ENCODE data around the gene TSPAN7.

The TSPAN7 gene

DNA sequence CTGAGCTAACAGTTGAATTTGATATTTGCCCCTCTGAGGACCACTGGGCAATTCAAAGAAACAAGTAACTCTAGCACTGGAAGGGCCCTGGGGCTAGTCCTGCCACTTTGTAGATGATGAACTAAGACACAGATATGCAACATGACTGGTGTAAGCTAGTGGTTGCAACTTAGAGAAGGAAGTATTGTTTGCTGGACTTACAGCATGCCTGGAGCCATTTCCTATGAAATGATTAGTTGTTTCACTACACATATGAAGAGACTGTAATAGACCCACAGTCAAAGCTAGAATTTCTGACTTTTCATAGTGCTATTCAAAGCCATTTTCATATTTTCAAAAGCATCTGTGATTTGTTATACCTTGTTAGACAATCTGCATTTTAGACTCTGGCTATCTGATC is 96.2 kb downstream of the TSPAN7 start:
- ATAC-seq = no peak
- no peak for TF ChIP-seq ZFP3 (CRISPR knock-in tag; IDR thresholded peaks at IDR 0.05)
- TF ChIP-seq BACH2 (CRISPR knock-in tag; IDR thresholded peaks at IDR 0.05; ENCODE audit: borderline replicate concordance) = no peak

GRCh38 chrX:38660395-38661102 is 99.2 kb downstream of the TSPAN7 start:
- TF ChIP-seq ARNTL (CRISPR knock-in tag; IDR thresholded peaks at IDR 0.05; ENCODE audit: borderline replicate concordance, low read depth) (no peak), ZC3H10 (CRISPR knock-in tag; IDR thresholded peaks at IDR 0.05) (no peak), SNAI2 (CRISPR knock-in tag; IDR thresholded peaks at IDR 0.05) (no peak), PATZ1 (CRISPR knock-in tag; IDR thresholded peaks at IDR 0.05; ENCODE audit: borderline replicate concordance) (no peak), TCF4 (CRISPR knock-in tag; IDR thresholded peaks at IDR 0.05; ENCODE audit: borderline replicate concordance) (no peak), CSDC2 (CRISPR knock-in tag; IDR thresholded peaks at IDR 0.05) (no peak), PPARA (CRISPR knock-in tag; IDR thresholded peaks at IDR 0.05; ENCODE audit: borderline replicate concordance) (no peak)
- TF ChIP-seq, protein P1, sequence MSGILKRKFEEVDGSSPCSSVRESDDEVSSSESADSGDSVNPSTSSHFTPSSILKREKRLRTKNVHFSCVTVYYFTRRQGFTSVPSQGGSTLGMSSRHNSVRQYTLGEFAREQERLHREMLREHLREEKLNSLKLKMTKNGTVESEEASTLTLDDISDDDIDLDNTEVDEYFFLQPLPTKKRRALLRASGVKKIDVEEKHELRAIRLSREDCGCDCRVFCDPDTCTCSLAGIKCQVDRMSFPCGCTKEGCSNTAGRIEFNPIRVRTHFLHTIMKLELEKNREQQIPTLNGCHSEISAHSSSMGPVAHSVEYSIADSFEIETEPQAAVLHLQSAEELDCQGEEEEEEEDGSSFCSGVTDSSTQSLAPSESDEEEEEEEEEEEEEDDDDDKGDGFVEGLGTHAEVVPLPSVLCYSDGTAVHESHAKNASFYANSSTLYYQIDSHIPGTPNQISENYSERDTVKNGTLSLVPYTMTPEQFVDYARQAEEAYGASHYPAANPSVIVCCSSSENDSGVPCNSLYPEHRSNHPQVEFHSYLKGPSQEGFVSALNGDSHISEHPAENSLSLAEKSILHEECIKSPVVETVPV (CRISPR knock-in tag; IDR thresholded peaks at IDR 0.05) = no peak
- TF ChIP-seq, protein P2, sequence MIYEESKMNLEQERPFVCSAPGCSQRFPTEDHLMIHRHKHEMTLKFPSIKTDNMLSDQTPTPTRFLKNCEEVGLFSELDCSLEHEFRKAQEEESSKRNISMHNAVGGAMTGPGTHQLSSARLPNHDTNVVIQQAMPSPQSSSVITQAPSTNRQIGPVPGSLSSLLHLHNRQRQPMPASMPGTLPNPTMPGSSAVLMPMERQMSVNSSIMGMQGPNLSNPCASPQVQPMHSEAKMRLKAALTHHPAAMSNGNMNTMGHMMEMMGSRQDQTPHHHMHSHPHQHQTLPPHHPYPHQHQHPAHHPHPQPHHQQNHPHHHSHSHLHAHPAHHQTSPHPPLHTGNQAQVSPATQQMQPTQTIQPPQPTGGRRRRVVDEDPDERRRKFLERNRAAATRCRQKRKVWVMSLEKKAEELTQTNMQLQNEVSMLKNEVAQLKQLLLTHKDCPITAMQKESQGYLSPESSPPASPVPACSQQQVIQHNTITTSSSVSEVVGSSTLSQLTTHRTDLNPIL (CRISPR knock-in tag; IDR thresholded peaks at IDR 0.05; ENCODE audit: low read depth) = no peak
- no peak for ATAC-seq

DNA sequence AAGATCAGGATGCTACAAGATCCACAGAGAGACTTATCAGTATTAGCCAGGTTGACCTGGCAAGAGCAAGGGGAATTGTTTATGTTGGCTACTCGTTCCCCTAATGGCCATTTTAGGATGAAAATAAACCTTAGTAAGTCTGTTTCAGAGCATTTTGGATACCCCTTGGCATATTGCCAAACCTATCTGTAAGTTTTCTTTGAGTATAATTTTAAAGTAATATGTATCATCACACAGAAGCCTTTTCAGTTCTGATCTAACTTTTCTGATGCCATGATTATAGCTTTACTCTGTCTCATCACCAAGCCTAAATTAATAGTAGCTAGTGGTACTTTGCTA is 99.7 kb downstream of the TSPAN7 start:
- TF ChIP-seq POU6F1 (CRISPR knock-in tag; IDR thresholded peaks at IDR 0.05; ENCODE audit: borderline replicate concordance, low read depth) = no peak
- TF ChIP-seq ZC3H10 (CRISPR knock-in tag; IDR thresholded peaks at IDR 0.05) = no peak
- TF ChIP-seq ISL1 (CRISPR knock-in tag; IDR thresholded peaks at IDR 0.05) = no peak
- TF ChIP-seq PATZ1 (CRISPR knock-in tag; IDR thresholded peaks at IDR 0.05; ENCODE audit: borderline replicate concordance) = no peak
- TF ChIP-seq GLIS3 (CRISPR knock-in tag; IDR thresholded peaks at IDR 0.05) = no peak
- TF ChIP-seq, protein P2 (CRISPR knock-in tag; IDR thresholded peaks at IDR 0.05; ENCODE audit: low read depth) = no peak
- no peak for ATAC-seq

- TF ChIP-seq RARB (CRISPR knock-in tag; IDR thresholded peaks at IDR 0.05) (no peak), ARNTL (CRISPR knock-in tag; IDR thresholded peaks at IDR 0.05; ENCODE audit: borderline replicate concordance, low read depth) (no peak), ZFP30 (CRISPR knock-in tag; IDR thresholded peaks at IDR 0.05) (no peak), BACH2 (CRISPR knock-in tag; IDR thresholded peaks at IDR 0.05; ENCODE audit: borderline replicate concordance) (no peak), SNAI2 (CRISPR knock-in tag; IDR thresholded peaks at IDR 0.05) (no peak), POU6F1 (CRISPR knock-in tag; IDR thresholded peaks at IDR 0.05; ENCODE audit: borderline replicate concordance, low read depth) (no peak), PPARA (CRISPR knock-in tag; IDR thresholded peaks at IDR 0.05; ENCODE audit: borderline replicate concordance) (no peak), ESRRG (CRISPR knock-in tag; IDR thresholded peaks at IDR 0.05) (no peak), PATZ1 (CRISPR knock-in tag; IDR thresholded peaks at IDR 0.05; ENCODE audit: borderline replicate concordance) (no peak), ZC3H10 (CRISPR knock-in tag; IDR thresholded peaks at IDR 0.05) (no peak)
- no peak for ATAC-seq
Measured at GRCh38 chrX:38661561-38661960, 100.2 kb downstream of the TSPAN7 start.

All from SK-N-SH treated with all-trans-retinoic acid at 6 μM for 48 hours (cell line).